Vagina (tissue), 2 donors: Measurements from ENCODE around the gene CLP1. TPM values are rescaled to one million over a fixed set of nuclear protein-coding genes. Genes with fewer than 3 reads are reported as not detected.
"Not testable (repeated sequence)": the region's sequence is repeated elsewhere in the genome, so short reads cannot be mapped to it uniquely, and the experiment has no call there.

ENCODE experiments used
- DNase-seq, 2 donors: peaks; one replicate each; pipeline ENCODE4 v3.0.0-alpha.2; 2017; ENCODE audit errors: extremely low spot score in 2 of 2
- H3K27ac ChIP-seq: fragments of 200-600 bp; sonication (generic); one replicate; pipeline ENCODE4 v1.5.1; 2019
- H3K27me3 ChIP-seq: fragments of 200-600 bp; sonication (generic); one replicate; pipeline ENCODE4 v1.5.1; 2019
- H3K36me3 ChIP-seq, 2 donors: fragments of 200-600 bp; sonication (generic); one replicate each; pipeline ENCODE4 v1.5.1; 2017 to 2019
- H3K4me1 ChIP-seq: fragments of 200-600 bp; sonication (generic); one replicate; pipeline ENCODE4 v1.5.1; 2019
- H3K4me3 ChIP-seq, 2 donors: fragments of 200-600 bp; sonication (generic); 1 replicate in 1 of 2; 2 replicates in 1 of 2; pipeline ENCODE4 v1.5.1; 2016 to 2019
- H3K9me3 ChIP-seq: fragments of 200-600 bp; sonication (generic); one replicate; pipeline ENCODE4 v1.5.1; 2019
- POLR2A ChIP-seq, 2 donors: fragments of 450-650 bp; IDR thresholded peaks; one replicate each; pipeline ENCODE4 v1.6.1; 2017; ENCODE audit warnings: antibody characterized with exemption in 2 of 2, mild to moderate bottlenecking in 2 of 2, moderate library complexity in 2 of 2
- POLR2AphosphoS5 ChIP-seq, 2 donors: sonication (generic); formaldehyde crosslinking; IDR thresholded peaks; one replicate each; pipeline ENCODE4 v1.9.0; 2017; ENCODE audit warnings: antibody characterized with exemption in 2 of 2, mild to moderate bottlenecking in 2 of 2, low read depth in 1 of 2; ENCODE audit not compliant: insufficient read depth in 1 of 2
- intact Hi-C: fragments of 100-400 bp; cut with DNase I; formaldehyde crosslinking; loops from one replicate; pipeline ENCODE4 v1.15.1; 2023
- microRNA counts, 2 donors: library from miRNA; unstranded; fragments of <30 nt; microRNA quantifications; one replicate each; lab custom pipeline; 2016 to 2017
- microRNA-seq: library from miRNA; unstranded; fragments of <30 nt; microRNA quantifications from one replicate; pipeline ENCODE4, GENCODE V29; 2017; ENCODE audit warnings: borderline number of aligned reads, borderline replicate concordance
- small RNA-seq: library from RNA; depleted of rRNA; stranded (forward); fragments of <200 nt; gene quantifications from one replicate; pipeline ENCODE3, GENCODE V24; 2016
- total RNA-seq: library from RNA; depleted of rRNA; stranded (reverse); fragments of >200 nt; gene quantifications from one replicate; pipeline ENCODE4 v1.2.3, GENCODE V29; 2016
- TF ChIP-seq, protein P1 (sequence below), 3 experiments: fragments of 450-650 bp in 2 of 3; fragments of 200-600 bp in 1 of 3; sonication (generic) in 1 of 3; IDR thresholded peaks; one replicate each; pipeline ENCODE4 v1.5.1; 2017 to 2019; ENCODE audit warnings: antibody characterized with exemption in 3 of 3, mild to moderate bottlenecking in 2 of 3, moderate library complexity in 2 of 3

The CLP1 gene
- total RNA-seq, 1 donor from 2014 or later: 10.8 TPM

DNA sequence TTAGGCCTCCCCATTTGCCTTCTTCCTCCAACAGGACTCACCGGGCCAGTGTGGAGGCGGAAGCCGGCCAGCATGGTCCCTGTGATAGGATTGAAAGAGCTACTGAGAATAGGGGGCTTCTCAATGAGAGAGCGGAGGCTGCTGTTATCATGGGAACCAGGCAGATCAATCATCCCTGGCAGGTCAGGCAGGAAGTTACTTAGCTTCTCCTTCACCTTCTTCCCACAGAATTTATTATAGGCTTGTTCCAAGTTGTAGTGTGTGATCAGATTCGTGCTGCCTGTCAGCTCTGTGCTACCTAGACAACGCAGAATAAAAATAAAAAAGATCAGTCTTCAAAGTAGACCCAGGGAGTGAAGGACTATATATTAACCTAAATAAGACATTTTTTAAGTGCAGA lies 47.4 kb downstream of the CLP1 start:
- Histone ChIP-seq H3K4me3 (no peak overlapping the region), H3K4me1 (peaks cover 11% of the 10 kb centered on the region), H3K27ac (no peak overlapping the region), H3K27me3 (no peaks in the 10 kb centered on the region), H3K36me3 (peaks cover 0 to 40% of the 10 kb centered on the region in 2 donors), H3K9me3 (no peaks in the 10 kb centered on the region)
- TF ChIP-seq POLR2A (IDR thresholded peaks at IDR 0.05) (no peak), POLR2AphosphoS5 (IDR thresholded peaks at IDR 0.05; ENCODE audit: insufficient read depth in 1 of 2, low read depth in 1 of 2) (no peak)
- TF ChIP-seq, protein P1, sequence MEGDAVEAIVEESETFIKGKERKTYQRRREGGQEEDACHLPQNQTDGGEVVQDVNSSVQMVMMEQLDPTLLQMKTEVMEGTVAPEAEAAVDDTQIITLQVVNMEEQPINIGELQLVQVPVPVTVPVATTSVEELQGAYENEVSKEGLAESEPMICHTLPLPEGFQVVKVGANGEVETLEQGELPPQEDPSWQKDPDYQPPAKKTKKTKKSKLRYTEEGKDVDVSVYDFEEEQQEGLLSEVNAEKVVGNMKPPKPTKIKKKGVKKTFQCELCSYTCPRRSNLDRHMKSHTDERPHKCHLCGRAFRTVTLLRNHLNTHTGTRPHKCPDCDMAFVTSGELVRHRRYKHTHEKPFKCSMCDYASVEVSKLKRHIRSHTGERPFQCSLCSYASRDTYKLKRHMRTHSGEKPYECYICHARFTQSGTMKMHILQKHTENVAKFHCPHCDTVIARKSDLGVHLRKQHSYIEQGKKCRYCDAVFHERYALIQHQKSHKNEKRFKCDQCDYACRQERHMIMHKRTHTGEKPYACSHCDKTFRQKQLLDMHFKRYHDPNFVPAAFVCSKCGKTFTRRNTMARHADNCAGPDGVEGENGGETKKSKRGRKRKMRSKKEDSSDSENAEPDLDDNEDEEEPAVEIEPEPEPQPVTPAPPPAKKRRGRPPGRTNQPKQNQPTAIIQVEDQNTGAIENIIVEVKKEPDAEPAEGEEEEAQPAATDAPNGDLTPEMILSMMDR (IDR thresholded peaks at IDR 0.05): no peak
- no peak for DNase-seq
- intact Hi-C loops: no loop called here

DNA sequence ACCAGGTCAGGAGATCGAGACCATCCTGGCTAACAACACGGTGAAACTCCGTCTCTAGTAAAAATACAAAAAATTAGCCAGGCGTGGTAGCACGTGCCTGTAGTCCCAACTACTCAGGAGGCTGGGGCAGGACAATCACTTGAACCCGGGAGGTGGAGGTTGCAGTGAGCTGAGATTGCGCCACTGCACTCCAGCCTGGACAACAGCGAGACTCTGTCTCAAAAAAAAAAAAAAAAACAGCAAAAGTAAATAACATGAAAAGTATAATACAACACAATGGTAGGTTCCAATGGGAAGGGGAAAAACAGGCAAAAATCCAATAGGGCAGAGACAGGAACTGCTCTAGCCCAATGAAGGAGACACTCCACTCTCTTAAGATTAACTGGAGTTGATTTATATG lies 47.9 kb downstream of the CLP1 start:
- H3K4me3 ChIP-seq, intact Hi-C loops, H3K27ac ChIP-seq, H3K9me3 ChIP-seq, DNase-seq, H3K27me3 ChIP-seq: not testable (repeated sequence)
- Histone ChIP-seq H3K4me1 (peaks cover 16% of the 10 kb centered on the region), H3K36me3 (peaks cover 0 to 35% of the 10 kb centered on the region in 2 donors)

DNA sequence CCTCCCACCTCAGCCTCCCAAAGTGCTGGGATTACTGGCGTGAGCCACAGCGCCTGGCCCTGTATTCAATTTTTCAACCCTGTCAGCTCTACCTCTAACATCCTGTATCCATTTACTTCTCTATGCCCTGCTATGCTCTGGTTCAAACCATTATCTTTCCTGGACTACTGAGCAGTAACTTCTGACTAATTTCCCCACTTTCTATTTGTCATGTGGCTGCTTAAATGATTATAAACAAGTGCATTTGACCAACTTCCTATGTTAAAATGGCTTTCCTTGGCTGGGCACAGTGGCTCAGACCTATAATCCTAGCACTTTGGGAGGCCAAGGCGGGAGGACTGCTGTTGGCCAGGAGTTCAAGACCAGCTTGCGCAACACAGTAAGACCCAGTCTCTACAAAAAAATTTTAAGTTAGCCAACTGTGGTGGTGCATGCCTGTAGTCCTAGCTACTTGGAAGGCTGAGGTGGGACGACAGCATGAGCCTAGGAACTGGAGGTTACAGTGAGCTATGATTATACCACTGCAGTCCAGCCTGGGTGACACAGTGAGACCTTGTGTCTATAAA lies 52.3 kb downstream of the CLP1 start:
- DNase-seq: no peak
- no peak for TF ChIP-seq POLR2A (IDR thresholded peaks at IDR 0.05)
- no peak for TF ChIP-seq POLR2AphosphoS5 (IDR thresholded peaks at IDR 0.05; ENCODE audit: insufficient read depth in 1 of 2, low read depth in 1 of 2)
- TF ChIP-seq, protein P1 (IDR thresholded peaks at IDR 0.05): no peak
- Histone ChIP-seq H3K27ac (no peak overlapping the region), H3K27me3 (no peaks in the 10 kb centered on the region), H3K4me3 (no peak overlapping the region), H3K4me1 (peaks cover 50% of the 10 kb centered on the region), H3K36me3 (peaks cover 0 to under 1% of the 10 kb centered on the region in 2 donors), H3K9me3 (no peaks in the 10 kb centered on the region)
- intact Hi-C loops: no loop called here

MicroRNAs within 50 kb of the gene (microRNA counts, 767-probe panel; counts per million panel counts)
- microRNA hsa-miR-130a-3p (lab: Ali Mortazavi, UCI): 6,385 to 6,587 counts per million in 2 donors

Small RNA genes lying within 50 kb of the gene (microRNA-seq; reads per million reads assigned to microRNA genes)
- 7,310 reads per million, percentile 92 among the genes with 10 or more reads in this experiment for gene MIR130A

Small RNA genes lying within 50 kb of the gene (small RNA-seq; reads per million reads assigned to genes)
- gene MIR130A: 508 reads per million, percentile 98 among the genes with 10 or more reads in this experiment

Other genes with a start within 250 kb of the CLP1 start
- gene SLC43A3, start 230.6 kb upstream of the CLP1 start, total RNA-seq: 53.5 TPM
- 2.0 TPM for gene RTN4RL2, start 197.2 kb upstream of the CLP1 start, total RNA-seq
- 22.6 TPM for gene SLC43A1, start 142.1 kb upstream of the CLP1 start, total RNA-seq
- 45.2 TPM for gene TIMM10, start 127.0 kb upstream of the CLP1 start, total RNA-seq
- gene SMTNL1, start 120.2 kb upstream of the CLP1 start, total RNA-seq: not detected
- gene UBE2L6, start 90.1 kb upstream of the CLP1 start, total RNA-seq: 48.1 TPM
- gene SERPING1, start 60.1 kb upstream of the CLP1 start, total RNA-seq: 779 TPM
- 2.7 TPM for gene YPEL4, start 7.8 kb upstream of the CLP1 start, total RNA-seq
- 46.2 TPM for gene ZDHHC5, start 10.4 kb downstream of the CLP1 start, total RNA-seq
- 18.4 TPM for gene MED19, start 54.5 kb downstream of the CLP1 start, total RNA-seq
- gene TMX2, start 54.8 kb downstream of the CLP1 start, total RNA-seq: 44.4 TPM
- gene SELENOH, start 83.7 kb downstream of the CLP1 start, total RNA-seq: 120 TPM
- not detected for gene BTBD18, start 94.1 kb downstream of the CLP1 start, total RNA-seq
- 179 TPM for gene CTNND1, start 104.0 kb downstream of the CLP1 start, total RNA-seq